Activated T-cell treated with anti-CD3 and anti-CD28 coated beads, Interleukin-2, amount 50 U/mL, for 24 hours (primary cell): ENCODE measurements around the gene LRIT2.
"Not testable (repeated sequence)": the region's sequence is repeated elsewhere in the genome, so short reads cannot be mapped to it uniquely, and the experiment has no call there.

Source experiments
- DNase-seq: peaks from one replicate; pipeline ENCODE4 v3.0.0-alpha.2; 2020
- H3K27ac Mint-ChIP-seq: 2 replicates; pipeline ENCODE4 v1.8.0; 2020; ENCODE audit warnings: mild to moderate bottlenecking, mixed read lengths
- H3K27me3 Mint-ChIP-seq: 2 replicates; pipeline ENCODE4 v1.8.0; 2020; ENCODE audit warnings: mixed read lengths
- H3K36me3 Mint-ChIP-seq: 2 replicates; pipeline ENCODE4 v1.8.0; 2020; ENCODE audit warnings: low read depth, mixed read lengths
- H3K4me1 Mint-ChIP-seq: 2 replicates; pipeline ENCODE4 v1.8.0; 2020; ENCODE audit warnings: low read depth, mixed read lengths
- H3K4me3 Mint-ChIP-seq: 2 replicates; pipeline ENCODE4 v1.8.0; 2020; ENCODE audit warnings: mild to moderate bottlenecking, moderate library complexity, mixed read lengths
- H3K9me3 Mint-ChIP-seq: 2 replicates; pipeline ENCODE4 v1.8.0; 2020; ENCODE audit warnings: mixed read lengths

The LRIT2 gene

DNA sequence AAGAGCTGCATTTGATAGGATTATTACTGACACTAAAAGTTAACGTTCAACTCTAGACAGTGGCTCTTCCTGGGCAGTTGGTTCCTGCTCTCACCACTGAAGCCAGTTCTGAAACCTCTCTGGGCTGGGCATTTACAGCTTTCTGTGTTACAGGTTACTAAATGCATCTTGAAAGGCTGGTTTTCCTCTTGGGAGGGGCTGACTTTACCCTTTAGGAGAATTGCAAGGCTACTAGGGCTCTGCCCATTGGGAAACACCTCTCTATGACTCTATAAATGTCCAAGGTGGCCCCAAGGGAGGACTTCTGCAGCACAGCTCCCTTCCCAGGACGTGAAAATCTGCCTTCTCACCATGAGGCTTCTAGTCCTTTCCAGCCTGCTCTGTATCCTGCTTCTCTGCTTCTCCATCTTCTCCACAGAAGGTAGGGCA lies 51.8 kb downstream of the LRIT2 start, which contains the start of gene GPR15LG:
Gene GPR15LG (plus strand): TSS at position 301 of the 429 bp plus-strand sequence. CDS start 51 bp downstream, at position 352.
- Mint-ChIP-seq H3K27ac (no peak within 1 kb of the TSS), H3K4me3 (no peak within 1 kb of the TSS), H3K27me3 (no peaks in the 10 kb centered on the region), H3K9me3 (no peaks in the 10 kb centered on the region), H3K4me1 (no peaks in the 10 kb centered on the region), H3K36me3 (no peaks in the 10 kb centered on the region)
- DNase-seq, result no peak

DNA sequence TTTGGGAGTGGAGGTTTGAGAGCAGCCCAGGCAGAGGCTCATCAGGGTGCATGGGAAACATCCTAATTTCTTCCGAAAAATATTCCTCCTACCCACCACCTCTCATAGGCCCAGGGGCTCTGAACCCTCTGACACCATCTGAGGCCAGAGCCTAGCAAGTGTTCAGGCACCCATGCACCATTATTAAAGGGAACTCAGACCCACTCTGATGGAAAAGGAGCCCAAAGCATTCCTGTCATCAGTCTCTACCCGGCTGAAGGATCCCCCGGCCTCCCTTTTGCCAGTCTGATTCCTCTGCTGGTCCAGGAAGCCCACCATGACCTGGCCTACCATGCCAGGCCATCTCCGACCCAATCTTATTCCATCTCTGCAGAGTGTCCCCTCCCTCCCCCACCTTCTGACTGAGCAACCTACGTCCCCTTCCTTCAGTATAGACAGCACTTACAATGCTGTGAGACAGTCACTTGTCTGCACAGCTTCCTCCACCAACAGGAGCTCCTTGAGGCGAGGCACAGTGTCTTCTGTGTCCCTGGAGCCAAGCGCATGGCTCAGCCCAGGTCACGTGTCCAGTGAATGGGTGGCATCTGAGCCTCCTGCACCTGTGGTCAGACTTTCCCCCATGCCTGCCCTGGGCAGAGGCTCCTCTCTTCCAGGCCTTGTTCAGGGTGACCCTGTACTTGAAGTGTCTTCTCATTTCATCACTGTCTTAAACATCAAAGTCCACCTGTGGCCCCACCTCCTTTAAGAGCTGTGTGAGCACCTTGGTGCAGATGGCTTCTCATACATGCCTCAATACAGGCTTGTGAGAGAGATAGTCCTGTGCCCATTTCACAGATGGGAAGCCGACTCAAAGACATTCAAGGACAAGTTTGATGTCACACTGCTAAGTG lies 52.6 kb downstream of the LRIT2 start:
- Mint-ChIP-seq H3K27ac (no peak overlapping the region), H3K36me3 (no peaks in the 10 kb centered on the region), H3K9me3 (no peaks in the 10 kb centered on the region), H3K27me3 (no peaks in the 10 kb centered on the region), H3K4me3 (no peak overlapping the region), H3K4me1 (no peaks in the 10 kb centered on the region)
- no peak for DNase-seq

DNA sequence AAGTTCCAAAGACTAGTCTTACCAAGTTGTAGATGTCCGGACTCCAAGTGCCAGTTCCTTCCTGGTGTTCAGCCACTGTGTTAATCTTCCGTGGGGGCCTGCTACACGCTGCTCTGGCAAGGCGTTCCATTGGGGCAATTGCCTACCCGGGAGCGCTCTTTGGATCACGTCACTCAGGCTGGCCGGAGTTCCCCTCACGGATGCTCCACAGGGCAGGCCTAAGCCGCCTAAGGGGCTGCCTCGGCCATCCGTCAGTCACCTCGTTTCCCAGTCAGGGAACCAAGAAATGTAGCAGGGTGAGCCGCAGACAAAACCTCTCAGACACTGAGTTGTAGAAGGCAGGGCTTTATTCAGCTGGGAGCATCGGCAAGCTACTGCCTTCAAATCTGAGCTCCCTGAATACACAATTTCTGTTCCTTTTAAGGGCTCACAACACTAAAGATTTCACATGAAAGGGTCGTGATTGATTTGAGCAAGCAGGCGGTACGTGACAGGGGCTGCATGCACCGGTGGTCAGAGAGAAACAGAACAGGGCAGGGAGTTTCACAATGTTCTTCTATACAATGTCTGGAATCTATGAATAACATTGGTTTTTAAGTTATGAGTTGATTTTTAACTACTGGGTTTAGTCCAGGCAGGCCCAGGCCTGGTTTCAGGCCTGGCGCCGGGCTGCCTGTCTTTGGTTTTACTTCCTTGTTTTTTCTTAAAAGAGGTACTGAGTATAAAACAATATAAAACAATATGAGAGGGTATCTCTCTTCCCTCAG lies 53.5 kb downstream of the LRIT2 start:
- not testable (repeated sequence) for H3K27me3 Mint-ChIP-seq, H3K9me3 Mint-ChIP-seq, H3K36me3 Mint-ChIP-seq, DNase-seq, H3K27ac Mint-ChIP-seq, H3K4me1 Mint-ChIP-seq, H3K4me3 Mint-ChIP-seq

GRCh38 chr10:84171237-84171636 lies 54.1 kb downstream of the LRIT2 start:
- not testable (repeated sequence) for H3K4me3 Mint-ChIP-seq, H3K27ac Mint-ChIP-seq, DNase-seq, H3K4me1 Mint-ChIP-seq, H3K36me3 Mint-ChIP-seq, H3K9me3 Mint-ChIP-seq, H3K27me3 Mint-ChIP-seq
